H1 (cell line): ENCODE results near the gene PPP1R9A. TPM values are rescaled to one million over a fixed set of nuclear protein-coding genes. Genes with fewer than 3 reads are reported as not detected.

Experiments
- SIX5 ChIP-seq: IDR thresholded peaks from 2 replicates; pipeline ENCODE4 v1.6.1; 2011; ENCODE audit warnings: mild to moderate bottlenecking, low read depth, low read length
- TCF12 ChIP-seq: IDR thresholded peaks from 2 replicates; pipeline ENCODE4 v1.6.1; 2011; ENCODE audit warnings: low read depth, mild to moderate bottlenecking, low read length
- polyA plus RNA-seq, 7 experiments: library from polyadenylated mRNA; depleted of rRNA in 3 of 7; stranded (reverse) in 5 of 7; unstranded in 2 of 7; fragments of >200 nt in 5 of 7; fragments of 200-250 nt in 2 of 7; gene quantifications; 1 replicate in 5 of 7; 2 replicates in 1 of 7; 4 replicates in 1 of 7; pipeline versions ENCODE4 v1.2.1 to v1.2.3, GENCODE V29; 2011 to 2013; ENCODE audit warnings: missing spikeins in 2 of 7, mixed read lengths in 2 of 7
- total RNA-seq: library from RNA; stranded (reverse); fragmentation: NEBNext Ultra II Directional; extraction: Animal tissue kit (Norgen Biotek cat#: 25700); gene quantifications from 2 replicates; pipeline ENCODE4 v1.2.1, GENCODE V29; 2021
- TF ChIP-seq, protein P1 (sequence below): IDR thresholded peaks from 2 replicates; pipeline ENCODE4 v1.6.1; 2012; ENCODE audit warnings: inconsistent platforms

Gene PPP1R9A
- total and polyA plus RNA-seq, 2 of the 8 experiments (the other 6 are each of a cell fraction or from before 2014, with no cell fraction given), result 3.0 to 20.3 TPM

DNA sequence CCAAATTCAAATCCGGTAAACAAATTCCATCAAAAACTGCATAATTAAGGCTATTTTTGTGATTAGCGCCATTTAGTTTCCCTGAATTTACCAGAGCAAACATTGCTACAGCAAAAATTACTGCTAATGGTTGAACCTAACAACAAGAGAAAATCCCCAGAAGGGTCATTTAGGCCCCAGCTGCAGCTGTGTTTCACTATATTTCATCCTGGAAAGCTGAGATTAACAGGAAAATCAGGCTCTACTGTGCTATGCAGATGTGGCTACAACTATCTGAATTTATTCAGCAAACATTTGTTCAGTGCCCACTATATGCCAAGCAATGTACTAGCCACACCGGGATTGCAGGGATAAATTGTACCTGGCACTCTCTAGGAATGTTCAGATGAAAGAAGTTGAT is 312.9 kb downstream of the PPP1R9A start (continued):
- TF ChIP-seq, protein P1, sequence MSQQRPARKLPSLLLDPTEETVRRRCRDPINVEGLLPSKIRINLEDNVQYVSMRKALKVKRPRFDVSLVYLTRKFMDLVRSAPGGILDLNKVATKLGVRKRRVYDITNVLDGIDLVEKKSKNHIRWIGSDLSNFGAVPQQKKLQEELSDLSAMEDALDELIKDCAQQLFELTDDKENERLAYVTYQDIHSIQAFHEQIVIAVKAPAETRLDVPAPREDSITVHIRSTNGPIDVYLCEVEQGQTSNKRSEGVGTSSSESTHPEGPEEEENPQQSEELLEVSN, result no peak
- TF ChIP-seq SIX5 (no peak), TCF12 (no peak)
